HepG2 (cell line): ENCODE measurements around the gene SEPTIN2. TPM values are rescaled to one million over a fixed set of nuclear protein-coding genes. Genes with fewer than 3 reads are reported as not detected.

ENCODE experiments used
- BCL3 ChIP-seq: sonication (generic); formaldehyde crosslinking; IDR thresholded peaks from 2 replicates; pipeline ENCODE4 v1.5.1; 2020; ENCODE audit warnings: mild to moderate bottlenecking, missing genetic modification reagents, moderate library complexity
- CEBPG ChIP-seq: IDR thresholded peaks from 2 replicates; pipeline ENCODE4 v1.6.1; 2016
- DMTF1 ChIP-seq: sonication (generic); formaldehyde crosslinking; IDR thresholded peaks from 2 replicates; pipeline ENCODE4 v1.4.0; 2020; ENCODE audit warnings: mild to moderate bottlenecking, missing genetic modification reagents
- EHMT2 ChIP-seq: fragments of 200-600 bp; sonication (generic); IDR thresholded peaks from 2 replicates; pipeline ENCODE4 v1.7.0; 2017; ENCODE audit warnings: antibody characterized with exemption, low read depth, low read length, borderline replicate concordance
- GMEB2 ChIP-seq: IDR thresholded peaks from 2 replicates; pipeline ENCODE4 v1.6.1; 2016; ENCODE audit warnings: missing biosample characterization, missing genetic modification reagents, low read depth
- IRF2 ChIP-seq: IDR thresholded peaks from 2 replicates; pipeline ENCODE4 v1.6.1; 2018; ENCODE audit warnings: missing genetic modification reagents, missing compliant biosample characterization
- KLF16 ChIP-seq, 2 experiments: sonication (generic) in 1 of 2; formaldehyde crosslinking in 1 of 2; IDR thresholded peaks; 2 replicates each; pipeline versions ENCODE4 v1.6.1 to v1.8.0; 2016 to 2023; ENCODE audit warnings: missing genetic modification reagents in 2 of 2, missing compliant biosample characterization in 1 of 2
- MBD4 ChIP-seq: IDR thresholded peaks from 2 replicates; pipeline ENCODE4 v1.6.1; 2012; ENCODE audit warnings: low read length, inconsistent platforms, borderline replicate concordance
- PAX8 ChIP-seq: sonication (generic); formaldehyde crosslinking; IDR thresholded peaks from 2 replicates; pipeline ENCODE4 v1.8.0; 2022; ENCODE audit warnings: mild to moderate bottlenecking, missing genetic modification reagents, borderline replicate concordance
- PLRG1 ChIP-seq: fragments of 450-650 bp; conservative IDR thresholded peaks from 2 replicates; pipeline ENCODE4 v1.6.1; 2016
- SP1 ChIP-seq, 2 experiments: fragments of 450-650 bp in 1 of 2; sonication (generic) in 1 of 2; formaldehyde crosslinking in 1 of 2; IDR thresholded peaks; 2 replicates each; pipeline versions ENCODE4 v1.4.0 to v1.6.1; 2016 to 2020; ENCODE audit warnings: missing genetic modification reagents in 1 of 2
- SP5 ChIP-seq: IDR thresholded peaks from 2 replicates; pipeline ENCODE4 v1.6.1; 2016; ENCODE audit warnings: low read depth, borderline replicate concordance
- YEATS4 ChIP-seq: sonication (generic); formaldehyde crosslinking; IDR thresholded peaks from 2 replicates; pipeline ENCODE4 v1.4.0; 2020; ENCODE audit warnings: missing genetic modification reagents, borderline replicate concordance
- ZNF12 ChIP-seq: sonication (generic); formaldehyde crosslinking; IDR thresholded peaks from 2 replicates; pipeline ENCODE4 v1.5.0; 2020; ENCODE audit warnings: missing genetic modification reagents
- ZNF276 ChIP-seq: sonication (generic); formaldehyde crosslinking; IDR thresholded peaks from 2 replicates; pipeline ENCODE4 v1.4.0; 2020; ENCODE audit warnings: mild to moderate bottlenecking, low read depth, missing genetic modification reagents
- ZNF460 ChIP-seq: sonication (generic); formaldehyde crosslinking; IDR thresholded peaks from 2 replicates; pipeline ENCODE4 v1.5.1; 2020; ENCODE audit warnings: missing genetic modification reagents, mild to moderate bottlenecking, borderline replicate concordance
- ZNF576 ChIP-seq: sonication (generic); formaldehyde crosslinking; IDR thresholded peaks from 2 replicates; pipeline ENCODE4 v1.4.0; 2020; ENCODE audit warnings: mild to moderate bottlenecking, missing genetic modification reagents
- ZNF607 ChIP-seq: sonication (generic); formaldehyde crosslinking; IDR thresholded peaks from 2 replicates; pipeline ENCODE4 v1.5.1; 2020; ENCODE audit warnings: missing genetic modification reagents, mild to moderate bottlenecking, borderline replicate concordance
- ZNF780A ChIP-seq: sonication (generic); formaldehyde crosslinking; IDR thresholded peaks from 2 replicates; pipeline ENCODE4 v1.8.0; 2022; ENCODE audit warnings: mild to moderate bottlenecking, missing genetic modification reagents, moderate library complexity
- ZNF790 ChIP-seq: sonication (generic); formaldehyde crosslinking; IDR thresholded peaks from 2 replicates; pipeline ENCODE4 v1.8.0; 2022; ENCODE audit warnings: missing genetic modification reagents, mild to moderate bottlenecking, borderline replicate concordance
- polyA plus RNA-seq, 8 experiments: library from polyadenylated mRNA; depleted of rRNA in 3 of 8; stranded (reverse) in 7 of 8; unstranded in 1 of 8; fragments of >200 nt; fragmentation: Illumina TruSeq in 4 of 8; extraction: Trizol in 4 of 8; gene quantifications; 2 replicates each; pipeline versions ENCODE4 v1.2.1 to v1.2.3, GENCODE V29; 2011 to 2016; ENCODE audit warnings: low read depth in 4 of 8, missing spikeins in 1 of 8, mixed read lengths in 1 of 8; ENCODE audit not compliant: insufficient read depth in 1 of 8
- total RNA-seq, 5 experiments: library from RNA; depleted of rRNA; stranded (reverse); fragments of >200 nt; fragmentation: Illumina TruSeq; extraction: Trizol; gene quantifications; 2 replicates each; pipeline ENCODE4 v1.2.3, GENCODE V29; 2016; ENCODE audit warnings: low read depth in 1 of 5

The SEPTIN2 gene
- total and polyA plus RNA-seq, 2 of the 13 experiments (the other 11 are each of a cell fraction or from before 2014, with no cell fraction given) = 493 to 733 TPM

GRCh38 chr2:241315879-241316631 is at the start of gene SEPTIN2 (continued):
- TF ChIP-seq DMTF1 (no peak), EHMT2 (no peak), PLRG1 (no peak), MBD4 (no peak), BCL3 (peak; percentile 69), ZNF780A (CRISPR knock-in tag) (no peak), CEBPG (CRISPR knock-in tag) (no peak), SP5 (CRISPR knock-in tag) (no peak), ZNF576 (no peak), ZNF607 (CRISPR knock-in tag) (peak; percentile 88; the same call in 1 of the 2 replicates), ZNF460 (CRISPR knock-in tag) (0 out of 2 replicates have a peak, but pooled peaks have one; percentile 13), YEATS4 (CRISPR knock-in tag) (peak; percentile 98), PAX8 (peak; percentile 93), GMEB2 (CRISPR knock-in tag) (no peak), KLF16 (CRISPR knock-in tag; IDR thresholded peaks at IDR 0.05) (no peak; a peak in 2 of 4 replicates), ZNF12 (CRISPR knock-in tag) (peak; percentile 61; the same call in 1 of the 2 replicates), SP1 (IDR thresholded peaks at IDR 0.05) (no peak), SP1 (CRISPR knock-in tag; IDR thresholded peaks at IDR 0.05) (peak; percentile 45; the same call in 1 of the 2 replicates), ZNF790 (CRISPR knock-in tag) (peak; percentile 92; the same call in 1 of the 2 replicates), IRF2 (CRISPR knock-in tag) (no peak; the same call in 1 of the 2 replicates), ZNF276 (CRISPR knock-in tag) (peak; percentile 60; the same call in 1 of the 2 replicates)
